HG02763 (cell line): ENCODE measurements around the gene SCAPER.

Experiments
- ATAC-seq: cut with Tn5 transposase; IDR thresholded peaks from one replicate; pipeline ENCODE4 v1.9.1; 2021; ENCODE audit warnings: mild to moderate bottlenecking, moderate library complexity; ENCODE audit not compliant: unreplicated experiment

Gene SCAPER

GRCh38 chr15:76376816-76377215, 528.3 kb downstream of the SCAPER start:
- ATAC-seq, result no peak

DNA sequence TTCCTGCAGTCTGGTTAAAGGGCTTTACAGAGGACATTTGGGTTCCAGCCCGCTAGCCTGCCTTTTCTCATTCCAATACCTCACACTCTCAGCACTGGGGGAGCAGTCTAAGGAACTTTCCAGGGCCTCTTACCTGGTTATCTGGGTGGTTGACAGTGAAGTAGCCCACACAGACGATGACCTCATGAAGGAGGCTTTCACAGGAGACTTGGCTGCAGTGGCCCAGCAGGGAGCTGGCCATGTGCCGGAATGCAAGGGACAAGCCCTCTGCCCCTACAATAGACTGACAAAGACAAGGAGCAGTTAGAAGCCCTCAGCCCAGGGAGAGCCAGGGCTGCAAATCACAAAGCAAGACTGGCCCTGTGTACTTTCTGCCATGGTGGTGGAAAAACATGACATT, 529.1 kb downstream of the SCAPER start:
- ATAC-seq, result no peak

DNA sequence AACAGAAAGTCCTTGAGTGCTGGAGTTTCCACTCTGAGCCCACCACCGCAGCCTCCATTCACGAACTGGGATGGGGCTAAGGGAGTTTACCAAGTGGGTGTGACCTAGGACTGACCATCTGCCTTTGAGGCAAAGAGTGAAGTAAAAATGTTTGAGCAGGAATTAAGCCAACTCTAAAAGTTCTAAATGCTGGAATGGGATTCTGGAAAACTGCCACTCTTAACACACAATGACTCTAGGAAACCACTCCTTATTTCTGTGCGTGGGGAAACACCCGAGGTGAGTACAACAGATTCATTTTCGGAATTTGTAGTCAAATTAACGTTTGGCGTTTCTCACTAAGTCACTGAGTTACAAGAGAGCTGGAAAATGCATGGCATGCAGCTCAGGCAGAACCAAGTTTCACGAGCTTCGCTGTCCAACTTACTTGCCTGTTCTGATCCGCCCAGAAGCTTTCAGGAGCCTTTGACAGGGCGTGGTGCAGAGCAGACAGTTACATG, 537.0 kb downstream of the SCAPER start:
- ATAC-seq, result no peak

- no peak for ATAC-seq
Measured at GRCh38 chr15:76366714-76367113, 538.4 kb downstream of the SCAPER start.

- no peak for ATAC-seq
Measured at GRCh38 chr15:76363251-76363650, 541.9 kb downstream of the SCAPER start.

DNA sequence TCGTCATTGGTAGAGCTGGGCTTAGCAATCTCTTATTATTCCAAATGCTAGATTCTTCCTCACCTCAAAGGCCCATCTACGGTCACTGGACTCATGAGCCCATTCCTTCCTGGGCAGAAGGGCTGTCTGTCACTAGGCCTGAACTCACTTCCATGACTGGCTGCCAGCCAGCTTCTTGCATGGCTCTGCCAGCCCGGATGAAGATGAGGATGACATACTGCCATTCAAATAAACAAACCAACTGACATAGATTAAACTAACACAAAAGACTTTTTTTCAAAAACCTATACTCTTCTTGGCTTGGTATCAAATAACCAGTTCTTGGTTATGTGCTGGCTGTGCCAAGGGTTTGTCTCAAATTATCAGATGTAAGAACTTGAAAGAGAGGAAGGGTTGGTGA, 544.7 kb downstream of the SCAPER start:
- ATAC-seq, result no peak

DNA sequence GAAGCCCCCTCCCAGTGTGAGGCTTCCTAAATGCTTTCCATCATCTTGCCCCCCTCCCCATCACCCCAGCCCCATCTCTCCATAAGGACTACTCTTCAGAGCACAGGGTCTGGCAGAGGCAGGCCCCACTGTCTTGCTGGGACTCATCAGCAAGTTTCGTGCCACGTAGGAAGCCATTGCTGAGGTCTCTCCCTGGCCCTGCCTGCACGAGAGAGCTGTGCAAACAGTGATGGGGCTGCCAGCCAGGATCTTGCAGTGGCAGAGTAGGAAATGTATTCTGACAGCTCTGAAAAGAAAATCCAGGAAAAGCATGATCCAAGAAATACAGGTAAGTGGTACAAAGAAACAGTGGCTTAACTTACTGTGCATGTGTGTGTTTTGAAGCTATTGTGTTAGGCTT, 546.0 kb downstream of the SCAPER start:
- no peak for ATAC-seq

GRCh38 chr15:76358453-76358852, 546.7 kb downstream of the SCAPER start:
- ATAC-seq, result no peak

DNA sequence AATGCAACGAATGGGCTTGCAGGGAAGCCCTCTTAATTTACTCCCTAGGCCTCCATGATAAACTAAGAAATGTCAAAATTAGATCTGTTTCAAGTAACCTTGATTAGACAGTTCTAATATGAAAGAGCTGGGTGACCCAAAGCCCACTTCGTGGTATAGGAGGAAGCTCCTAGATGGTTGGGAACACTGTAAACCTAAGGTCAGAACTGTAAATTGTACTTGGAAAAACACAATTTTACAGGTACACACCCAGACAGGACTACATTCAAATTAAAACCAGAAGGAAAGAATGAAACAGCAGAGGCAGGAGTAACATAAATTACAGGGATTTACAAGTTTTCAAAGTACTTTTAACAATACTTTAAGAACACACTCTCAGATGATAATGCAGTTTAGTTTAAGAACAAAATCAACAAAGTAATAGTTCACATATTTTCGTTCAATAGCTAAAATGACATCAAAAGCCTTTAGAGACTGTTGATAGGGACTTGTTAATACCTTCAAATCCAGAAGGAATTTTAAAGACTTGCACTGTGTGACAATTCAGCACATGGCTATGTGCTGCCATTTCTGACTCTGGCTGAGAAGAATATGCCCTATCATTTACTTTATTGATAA, 550.2 kb downstream of the SCAPER start:
- ATAC-seq, result no peak

- no peak for ATAC-seq
Measured at GRCh38 chr15:76353903-76354302, 551.2 kb downstream of the SCAPER start.

DNA sequence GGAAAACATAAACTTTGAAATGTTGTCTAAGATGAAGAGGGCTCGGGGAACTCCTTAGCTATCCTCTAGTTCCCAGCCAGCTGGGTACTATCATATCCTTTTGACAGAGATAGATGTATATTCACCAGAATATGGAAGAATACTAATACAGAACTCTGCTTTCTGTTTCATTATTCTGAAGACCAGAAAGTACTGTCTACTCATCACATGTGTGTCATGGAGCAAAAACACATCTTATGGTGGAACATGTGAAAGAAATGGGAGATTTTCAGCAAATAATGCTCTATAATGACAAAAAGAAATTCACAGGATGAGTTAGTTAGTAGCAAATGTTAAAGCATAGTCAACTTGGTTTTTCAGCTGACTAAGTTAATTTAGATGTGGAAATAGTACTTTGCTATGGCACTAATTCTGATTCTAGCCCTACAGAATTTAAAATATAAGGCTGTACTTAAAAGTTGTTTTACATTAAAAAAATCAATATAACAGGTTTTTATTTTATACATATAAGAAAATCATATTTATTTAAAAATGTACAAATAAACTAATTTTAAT, 552.0 kb downstream of the SCAPER start:
- no peak for ATAC-seq

- no peak for ATAC-seq
Measured at GRCh38 chr15:76349301-76350070, 555.7 kb downstream of the SCAPER start.

- no peak for ATAC-seq
Measured at GRCh38 chr15:76347482-76348055, 557.6 kb downstream of the SCAPER start.

DNA sequence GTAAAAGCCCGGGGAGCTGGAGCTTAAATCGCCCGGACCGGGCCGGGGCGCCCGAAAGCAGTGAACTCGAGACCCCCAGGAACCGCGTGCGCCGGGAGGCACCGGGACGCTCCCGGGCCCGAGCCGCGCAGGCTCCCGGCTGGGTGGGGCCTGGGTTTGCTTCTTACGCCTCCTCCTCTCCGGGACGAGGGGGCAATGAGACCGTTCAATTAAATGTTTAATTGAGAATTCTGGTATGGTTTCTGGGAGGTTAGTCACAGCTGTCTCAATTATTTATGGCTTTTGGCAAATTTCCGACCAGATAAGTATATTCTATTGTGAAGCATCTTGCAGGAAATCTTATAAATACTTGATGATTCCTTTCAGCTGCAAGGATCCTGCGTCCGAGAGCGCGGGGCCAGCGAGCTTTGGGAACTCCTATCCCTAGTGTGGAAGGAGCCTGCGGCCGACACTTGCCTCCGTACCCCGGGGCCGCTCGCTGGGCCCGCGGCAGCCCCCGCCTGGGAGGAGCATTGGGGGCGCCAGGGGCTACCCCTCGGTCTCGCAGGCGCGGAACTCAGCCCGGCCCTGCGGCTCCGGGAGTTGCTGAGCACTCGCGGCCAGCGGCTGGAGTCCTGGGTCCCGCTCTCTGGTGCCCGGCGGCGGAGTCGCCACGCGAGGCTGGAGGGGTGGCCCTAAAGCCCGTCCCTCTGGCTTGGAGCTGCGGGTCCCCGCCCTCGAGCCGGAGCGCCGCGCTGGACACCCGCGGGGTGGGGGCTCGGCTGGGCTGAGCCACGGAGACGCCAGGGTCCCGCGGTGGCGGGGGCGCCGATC, 558.3 kb downstream of the SCAPER start:
- ATAC-seq, result no peak

DNA sequence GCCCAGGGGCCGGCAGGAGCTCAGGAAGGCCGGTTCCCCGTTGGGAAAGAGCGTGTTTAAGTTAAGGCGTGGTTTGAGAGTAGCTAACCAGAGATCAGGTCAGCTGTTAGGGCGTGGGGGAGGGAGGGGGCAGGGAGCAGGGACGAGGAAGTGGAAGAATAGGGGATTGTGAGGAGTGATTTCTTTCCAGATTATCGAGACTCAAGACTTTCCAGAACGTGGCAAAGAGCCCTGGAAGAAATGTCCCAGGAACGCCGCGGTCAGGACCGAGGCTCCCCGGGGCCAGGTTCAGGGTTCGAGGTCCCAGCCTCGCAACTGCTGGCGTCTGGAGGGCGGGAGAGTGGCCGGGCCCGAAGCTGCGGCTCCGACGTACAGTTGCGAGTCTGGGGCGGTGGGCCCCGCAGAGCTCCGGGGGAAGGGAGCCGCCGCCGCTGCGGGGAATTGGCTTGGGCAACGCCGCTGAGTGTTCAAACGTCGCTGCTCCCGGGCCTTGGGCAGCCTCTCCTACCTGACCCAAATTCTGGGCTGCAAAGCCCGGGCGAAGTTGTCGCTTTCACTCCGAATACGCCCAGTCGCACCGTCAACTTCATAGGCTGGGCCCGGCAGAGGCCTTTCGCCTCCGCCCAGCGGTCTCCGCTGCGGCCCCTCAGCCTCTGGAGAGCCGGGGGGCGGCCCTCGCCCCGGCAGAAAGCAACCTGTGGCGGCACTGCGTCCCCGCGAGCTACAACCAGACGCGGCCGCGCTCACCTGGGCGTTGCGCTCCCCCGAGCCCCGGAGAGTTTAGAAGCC, 559.1 kb downstream of the SCAPER start:
- no peak for ATAC-seq

GRCh38 chr15:76345583-76345879, 559.6 kb downstream of the SCAPER start:
- ATAC-seq, result no peak

DNA sequence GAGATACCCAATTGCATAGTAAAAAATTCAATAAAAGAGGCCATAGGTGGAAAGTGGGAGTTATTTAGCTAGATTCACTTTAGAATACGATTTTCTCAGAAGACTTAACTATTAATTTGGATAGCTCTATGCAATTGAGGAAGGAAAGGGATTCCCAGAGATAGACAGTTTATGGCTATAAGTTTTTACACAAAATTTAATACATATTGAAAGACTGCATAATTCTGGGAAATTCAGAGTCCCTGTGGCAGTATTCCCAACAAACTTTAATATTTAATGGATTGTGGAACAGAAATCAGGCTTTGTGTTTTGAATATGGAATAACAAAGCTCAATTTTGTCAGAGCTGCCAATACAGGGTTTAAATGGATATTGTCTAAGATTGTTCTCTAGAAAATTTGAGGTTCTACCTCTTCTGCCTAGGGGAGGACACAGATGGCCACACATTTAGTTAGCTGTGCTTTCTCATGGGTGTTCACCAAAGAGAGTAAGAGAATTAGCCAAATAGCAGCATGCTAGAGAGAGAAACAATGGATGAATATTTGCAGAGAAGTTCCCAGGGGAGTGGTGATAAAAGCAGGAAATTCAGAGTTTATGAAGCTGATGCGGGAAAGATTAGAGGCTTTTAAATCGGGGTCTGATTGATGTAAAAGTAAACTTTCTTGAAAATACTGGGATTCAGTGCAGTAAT, 560.1 kb downstream of the SCAPER start:
- no peak for ATAC-seq

DNA sequence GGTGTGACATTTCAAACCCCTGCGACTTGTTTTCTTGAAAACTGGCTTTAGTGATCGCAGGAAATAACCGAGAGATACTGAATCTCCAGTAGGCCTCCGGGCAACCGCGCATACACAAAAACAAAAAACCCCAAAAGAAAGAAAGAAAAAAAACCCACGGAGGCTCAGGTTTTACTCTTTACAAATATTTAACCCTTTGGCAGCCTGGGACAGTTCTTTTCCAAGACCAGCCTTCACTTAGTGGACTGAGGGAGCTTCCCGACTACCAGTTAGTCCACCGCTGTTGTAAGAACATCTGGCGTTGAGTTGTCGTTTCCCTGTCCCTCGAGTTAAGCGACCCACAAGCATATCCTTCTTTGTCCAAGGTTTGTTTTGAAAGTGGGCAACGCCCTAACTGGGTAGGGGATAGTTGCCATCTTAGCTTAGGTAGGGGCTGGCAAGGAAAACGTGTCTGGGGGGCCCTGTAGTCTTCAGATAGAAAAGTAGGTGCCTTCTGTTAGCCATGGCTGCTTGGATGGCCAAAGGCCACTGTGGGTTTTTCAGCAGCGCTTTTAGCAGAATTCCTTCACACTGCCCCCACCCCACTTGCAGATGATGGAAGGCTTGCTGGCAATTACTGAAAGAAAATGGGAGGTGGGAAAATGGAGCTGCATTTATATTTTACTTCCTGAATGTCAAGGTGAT, 561.7 kb downstream of the SCAPER start:
- ATAC-seq, result no peak
